Small intestine (tissue), 7 donors: ENCODE results near the gene CARS1. TPM values are rescaled to one million over a fixed set of nuclear protein-coding genes. Genes with fewer than 3 reads are reported as not detected.

Experiments
- DNase-seq, 2 donors: peaks; one replicate each; pipeline versions ENCODE4 v3.0.0 to v3.0.0-alpha.2; 2013
- FAIRE-seq: peaks from 2 replicates; lab custom pipeline; 2012; peaks lifted over from hg19 to GRCh38; lab: Jason Lieb, UNC
- H3K27ac ChIP-seq, 3 donors: one replicate each; pipeline ENCODE4 v1.5.1; 2013; ENCODE audit warnings: low read length in 2 of 3, mild to moderate bottlenecking in 2 of 3, control low read depth in 1 of 3, inconsistent platforms in 1 of 3, low read depth in 1 of 3, moderate library complexity in 1 of 3
- H3K27me3 ChIP-seq, 3 donors: one replicate each; pipeline ENCODE4 v1.6.1; 2013; ENCODE audit warnings: low read length in 3 of 3, inconsistent platforms in 1 of 3; ENCODE audit not compliant: control insufficient read depth in 3 of 3, insufficient read depth in 3 of 3
- H3K36me3 ChIP-seq, 3 donors: one replicate each; pipeline ENCODE4 v1.6.1; 2013; ENCODE audit warnings: low read length in 3 of 3, inconsistent platforms in 1 of 3, low read depth in 1 of 3, mild to moderate bottlenecking in 1 of 3, moderate library complexity in 1 of 3; ENCODE audit not compliant: control insufficient read depth in 3 of 3, insufficient read depth in 2 of 3
- H3K4me1 ChIP-seq, 3 donors: one replicate each; pipeline ENCODE4 v1.6.1; 2013; ENCODE audit warnings: low read length in 2 of 3, inconsistent platforms in 1 of 3, low read depth in 1 of 3, mild to moderate bottlenecking in 1 of 3, moderate library complexity in 1 of 3; ENCODE audit not compliant: control insufficient read depth in 3 of 3, insufficient read depth in 2 of 3
- H3K4me3 ChIP-seq, 3 donors: one replicate each; pipeline ENCODE4 v1.5.1; 2013; ENCODE audit warnings: low read length in 3 of 3, control low read depth in 1 of 3, inconsistent platforms in 1 of 3, low read depth in 1 of 3, mild to moderate bottlenecking in 1 of 3, moderate library complexity in 1 of 3
- H3K9me3 ChIP-seq, 2 donors: one replicate each; pipeline ENCODE4 v1.6.1; 2013; ENCODE audit warnings: low read depth in 1 of 2, low read length in 1 of 2; ENCODE audit not compliant: control insufficient read depth in 2 of 2, insufficient read depth in 1 of 2
- WGBS, 3 donors: extraction: QIAGEN DNeasy Blood & Tissue Kit; methylation state at CpG; one replicate each; pipeline ENCODE4 v1.1.7; 2013; 5-methylcytosine and 5-hydroxymethylcytosine counted together
- polyA plus RNA-seq, 4 donors: library from polyadenylated mRNA; stranded (reverse) in 3 of 4; unstranded in 1 of 4; fragments of 200-250 nt in 3 of 4; fragments of 120-200 nt in 1 of 4; gene quantifications; one replicate each; pipeline versions ENCODE4 v1.2.1 to v1.2.3, GENCODE V29; 2013
- donor health status: healthy with polysubstance abuse.
- donor health status: control.
- donor health status: control.
- donor health status: Bipolar disorder and iron deficiency.
- donor health status: healthy.

Gene CARS1
- polyA plus RNA-seq, 4 donors, result 36.0 to 69.8 (median 42.9) TPM

GRCh38 chr11:3086114-3086513 is 28.9 kb upstream of the CARS1 start:
- Histone ChIP-seq H3K9me3 (no peaks in the 10 kb centered on the region), H3K27me3 (peaks cover 0 to 2% (median 0%) of the 10 kb centered on the region in 3 donors), H3K4me1 (peaks cover 0 to 4% (median 0%) of the 10 kb centered on the region in 3 donors), H3K4me3 (no peak overlapping the region), H3K36me3 (peaks cover 0 to 31% (median 0%) of the 10 kb centered on the region in 3 donors), H3K27ac (no peak overlapping the region)
- DNase-seq (no peak), FAIRE-seq (no peak)
- WGBS, 3 donors, result 73 to 80% (median 73%) methylated on average over 4 to 8 of the region's 8 CpGs

DNA sequence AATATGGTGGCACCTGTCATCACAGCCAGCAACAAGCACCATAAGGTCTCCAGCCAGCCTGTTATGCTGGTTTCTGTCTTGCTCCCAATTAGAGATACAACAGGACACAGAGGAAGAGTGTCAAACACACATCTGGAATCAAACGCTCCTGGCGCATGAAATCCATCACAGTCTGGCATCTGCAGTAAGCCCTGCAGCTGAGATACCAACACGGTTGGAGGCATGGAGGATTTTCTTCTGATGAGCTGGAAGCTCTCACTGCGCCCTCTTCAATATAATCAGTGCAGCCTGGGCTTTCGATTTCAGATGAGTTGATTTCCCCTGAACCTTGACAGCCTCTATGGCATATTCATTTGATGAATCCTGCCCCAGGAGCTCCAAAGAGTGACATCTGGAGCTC is 27.8 kb upstream of the CARS1 start:
- no peak for DNase-seq

DNA sequence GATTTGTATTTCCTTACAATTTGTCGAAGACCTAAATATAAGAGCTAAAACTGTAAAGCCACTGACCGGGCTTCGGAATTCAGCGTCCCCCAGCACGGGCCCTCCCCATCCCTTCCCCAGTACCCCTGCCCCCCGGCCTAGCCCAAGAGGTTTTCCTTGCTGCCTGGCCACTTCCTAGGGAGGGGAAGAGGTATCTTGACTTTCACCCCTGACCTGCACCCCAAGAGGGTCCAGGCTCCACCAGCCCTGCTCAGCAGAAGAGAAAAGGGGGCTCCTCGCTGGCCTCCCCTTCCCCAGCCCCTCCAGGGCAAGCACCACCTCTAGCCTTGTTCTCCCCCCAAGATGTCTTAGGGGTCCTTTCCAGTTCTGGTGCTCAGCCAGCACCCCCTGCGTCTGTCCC is 26.1 kb upstream of the CARS1 start:
- H3K36me3 ChIP-seq, result peaks cover 0 to 6% (median 0%) of the 10 kb centered on the region in 3 donors
- no peak for DNase-seq
- no peak overlapping the region for H3K27ac ChIP-seq
- peaks cover 0 to 2% (median 0%) of the 10 kb centered on the region in 3 donors for H3K27me3 ChIP-seq
- H3K9me3 ChIP-seq, result no peaks in the 10 kb centered on the region
- 74 to 92% (median 83%) methylated on average over 8 of the region's 8 CpGs for whole genome bisulfite sequencing, 3 donors
- no peak overlapping the region for H3K4me3 ChIP-seq
- H3K4me1 ChIP-seq, result peaks cover 0 to 4% (median 0%) of the 10 kb centered on the region in 3 donors
- FAIRE-seq, result no peak

More for the DNA sequence above, 27.8 kb upstream of the CARS1 start:
- FAIRE-seq, result no peak
- Histone ChIP-seq H3K27me3 (peaks cover 0 to 2% (median 0%) of the 10 kb centered on the region in 3 donors), H3K27ac (no peak overlapping the region), H3K4me3 (no peak overlapping the region), H3K36me3 (peaks cover 0 to 21% (median 0%) of the 10 kb centered on the region in 3 donors), H3K4me1 (peaks cover 0 to 4% (median 0%) of the 10 kb centered on the region in 3 donors), H3K9me3 (no peaks in the 10 kb centered on the region)
- 56 to 71% (median 57%) methylated on average over 5 of the region's 5 CpGs for WGBS, 3 donors

DNA sequence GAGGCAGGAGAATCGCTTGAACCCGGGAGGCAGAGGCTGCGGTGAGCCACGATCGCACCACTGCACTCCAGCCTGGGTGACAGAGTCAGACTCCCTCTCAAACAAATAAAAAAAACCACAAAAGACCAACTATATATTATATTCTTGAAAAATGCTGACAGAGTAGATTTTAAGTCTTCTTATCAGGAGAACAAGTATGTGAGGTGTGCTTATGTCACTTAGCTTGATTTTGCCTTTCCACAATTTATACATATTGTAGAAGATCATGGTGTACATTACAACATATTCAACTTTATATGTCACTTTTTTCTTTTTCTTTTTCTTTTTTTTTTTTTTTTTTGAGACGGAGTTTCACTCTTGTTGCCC is 24.1 kb upstream of the CARS1 start:
- WGBS, 3 donors, result 82 to 94% (median 89%) methylated on average over 5 to 6 of the region's 6 CpGs
- FAIRE-seq (no peak), DNase-seq (no peak)
- peaks cover 0 to 11% (median 0%) of the 10 kb centered on the region in 3 donors for H3K4me1 ChIP-seq
- peaks cover 0 to 2% (median 0%) of the 10 kb centered on the region in 3 donors for H3K27me3 ChIP-seq
- no peaks in the 10 kb centered on the region for H3K9me3 ChIP-seq
- no peak overlapping the region for H3K4me3 ChIP-seq
- no peak overlapping the region for H3K27ac ChIP-seq
- H3K36me3 ChIP-seq, result no peaks in the 10 kb centered on the region

- 55 to 84% (median 67%) methylated on average over 13 of the region's 13 CpGs for WGBS, 3 donors
- H3K9me3 ChIP-seq, result no peaks in the 10 kb centered on the region
- H3K36me3 ChIP-seq, result no peaks in the 10 kb centered on the region
- no peak overlapping the region for H3K4me3 ChIP-seq
- FAIRE-seq (no peak), DNase-seq (no peak)
- no peak overlapping the region for H3K27ac ChIP-seq
- H3K4me1 ChIP-seq, result peaks cover 0 to 11% (median 0%) of the 10 kb centered on the region in 3 donors
- H3K27me3 ChIP-seq, result peaks cover 0 to 2% (median 0%) of the 10 kb centered on the region in 3 donors
These were observed 23.6 kb upstream of the CARS1 start for GRCh38 chr11:3080733-3081385.

DNA sequence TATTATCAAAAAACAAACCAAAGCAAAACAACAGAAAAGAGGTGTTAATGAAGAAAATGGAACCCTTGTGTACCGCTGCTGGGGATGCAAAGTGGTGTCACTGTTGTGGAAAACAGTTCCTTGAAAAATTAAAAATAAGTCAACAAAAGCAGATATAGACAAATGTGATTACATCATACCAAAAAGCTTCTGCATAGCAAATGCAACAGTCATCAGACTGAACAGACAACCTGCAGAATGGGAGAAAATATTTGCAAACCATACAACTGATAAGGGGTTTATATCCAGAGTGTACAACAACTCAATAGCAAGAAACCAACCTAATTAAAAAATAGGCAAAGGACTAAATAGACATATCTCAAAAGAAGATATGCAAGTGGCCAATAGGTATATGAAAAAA is 22.9 kb upstream of the CARS1 start:
- Histone ChIP-seq H3K9me3 (no peaks in the 10 kb centered on the region), H3K27me3 (peaks cover 0 to under 1% (median 0%) of the 10 kb centered on the region in 3 donors), H3K36me3 (no peaks in the 10 kb centered on the region), H3K4me1 (peaks cover 0 to 11% (median 0%) of the 10 kb centered on the region in 3 donors), H3K27ac (no peak overlapping the region), H3K4me3 (no peak overlapping the region)
- DNase-seq, result no peak
- WGBS, 3 donors, result 85 to 93% (median 90%) methylated on average over 1 of the region's 1 CpG
- FAIRE-seq, result no peak

- 80 to 82% (median 81%) methylated on average over 16 of the region's 16 CpGs for WGBS, 3 donors
- Histone ChIP-seq H3K4me3 (no peak overlapping the region), H3K27ac (no peak overlapping the region), H3K4me1 (peaks cover 0 to 11% (median 0%) of the 10 kb centered on the region in 3 donors), H3K9me3 (no peaks in the 10 kb centered on the region), H3K36me3 (no peaks in the 10 kb centered on the region), H3K27me3 (no peaks in the 10 kb centered on the region)
- no peak for DNase-seq
- FAIRE-seq, result no peak
These were observed 20.7 kb upstream of the CARS1 start for GRCh38 chr11:3077846-3078440.

DNA sequence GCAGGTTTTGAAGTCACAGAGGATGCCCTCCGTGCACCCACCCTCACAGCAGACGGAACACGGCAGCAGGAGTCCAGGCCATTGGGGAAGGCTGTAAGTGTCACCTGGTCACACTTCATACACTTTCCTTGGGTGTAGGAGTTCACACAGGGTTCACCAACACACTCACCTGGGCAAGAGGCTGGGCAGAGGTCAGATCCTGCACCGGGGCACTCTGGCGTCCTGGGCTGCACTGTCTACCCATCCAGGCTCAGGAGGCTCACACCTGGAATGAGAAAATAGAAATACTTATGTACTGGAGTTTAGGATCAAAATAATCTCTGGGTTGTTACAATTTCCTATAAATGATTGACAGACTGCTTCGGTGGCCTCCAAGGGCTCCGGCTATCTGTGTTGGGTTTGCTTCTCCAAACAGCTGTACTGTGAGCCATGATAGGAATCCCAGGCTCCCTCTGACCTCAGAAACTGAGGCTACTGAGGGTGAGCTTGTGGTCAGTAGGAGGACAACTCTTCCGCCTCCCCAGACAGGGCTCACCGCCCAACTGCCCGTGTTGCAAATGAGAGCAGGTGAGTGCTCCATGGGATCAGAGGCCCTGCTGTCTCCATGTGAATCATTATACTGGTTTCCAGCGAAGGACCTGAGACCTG is 20.1 kb upstream of the CARS1 start:
- Histone ChIP-seq H3K4me1 (peaks cover 0 to 11% (median 0%) of the 10 kb centered on the region in 3 donors), H3K36me3 (no peaks in the 10 kb centered on the region), H3K27ac (no peak overlapping the region), H3K9me3 (no peaks in the 10 kb centered on the region), H3K27me3 (no peaks in the 10 kb centered on the region), H3K4me3 (no peak overlapping the region)
- WGBS, 3 donors, result 33 to 69% (median 50%) methylated on average over 11 of the region's 11 CpGs
- DNase-seq (peak in 1 of 2 donors; percentile 67), FAIRE-seq (no peak)
